Sigmoid colon (tissue), 4 donors: ENCODE results near the gene B4GALT3.

Experiments
- CTCF ChIP-seq, 4 experiments: fragments of 450-650 bp in 3 of 4; fragments of 200-600 bp in 1 of 4; IDR thresholded peaks; one replicate each; pipeline ENCODE4 v1.5.1; 2016 to 2019; ENCODE audit warnings: antibody characterized with exemption in 4 of 4, mild to moderate bottlenecking in 3 of 4, moderate library complexity in 2 of 4
- EP300 ChIP-seq, 4 donors: sonication (generic); formaldehyde crosslinking; IDR thresholded peaks; one replicate each; pipeline ENCODE4 v1.6.1; 2017; ENCODE audit warnings: antibody characterized with exemption in 4 of 4
- POLR2A ChIP-seq, 2 donors: fragments of 450-650 bp; IDR thresholded peaks; one replicate each; pipeline ENCODE4 v1.6.1; 2016; ENCODE audit warnings: antibody characterized with exemption in 2 of 2, mild to moderate bottlenecking in 2 of 2, moderate library complexity in 2 of 2
- POLR2AphosphoS5 ChIP-seq, 4 donors: sonication (generic); formaldehyde crosslinking; IDR thresholded peaks; one replicate each; pipeline ENCODE4 v1.6.1; 2017; ENCODE audit warnings: antibody characterized with exemption in 4 of 4

- TF ChIP-seq POLR2AphosphoS5 (IDR thresholded peaks at IDR 0.05) (no peak), CTCF (IDR thresholded peaks at IDR 0.05) (no peak), EP300 (IDR thresholded peaks at IDR 0.05) (no peak), POLR2A (IDR thresholded peaks at IDR 0.05) (no peak)
Observed at GRCh38 chr1:161225178-161225533, 47.8 kb upstream of the B4GALT3 start.
